HG03354 (cell line): ENCODE measurements around the gene C1QL2.

Experiments
- ATAC-seq: cut with Tn5 transposase; IDR thresholded peaks from one replicate; pipeline ENCODE4 v1.9.1; 2021; ENCODE audit warnings: mild to moderate bottlenecking; ENCODE audit not compliant: unreplicated experiment, poor library complexity, severe bottlenecking

C1QL2 gene

GRCh38 chr2:119158563-119159347 lies at the start of gene C1QL2:
Gene C1QL2 (minus strand): TSS chr2:119158751. CDS start chr2:119158269, 482 bp downstream.
- no peak for ATAC-seq

- ATAC-seq: no peak
Measured at GRCh38 chr2:119207447-119207846, 48.9 kb upstream of the C1QL2 start.

GRCh38 chr2:119206201-119206600 lies 47.6 kb upstream of the C1QL2 start:
- no peak for ATAC-seq

GRCh38 chr2:119205001-119205706 lies 46.6 kb upstream of the C1QL2 start:
- ATAC-seq: no peak

- ATAC-seq: no peak
Measured at GRCh38 chr2:119204525-119204924, 46.0 kb upstream of the C1QL2 start.

GRCh38 chr2:119202610-119203310 lies 44.2 kb upstream of the C1QL2 start:
- ATAC-seq: no peak

GRCh38 chr2:119201815-119202214 lies 43.3 kb upstream of the C1QL2 start:
- ATAC-seq: no peak

- ATAC-seq: no peak
Measured at GRCh38 chr2:119198240-119198840, 39.8 kb upstream of the C1QL2 start.

- ATAC-seq: no peak
Measured at GRCh38 chr2:119197529-119198239, 39.1 kb upstream of the C1QL2 start.

GRCh38 chr2:119197126-119197405 lies 38.5 kb upstream of the C1QL2 start:
- no peak for ATAC-seq

GRCh38 chr2:119196301-119197125 lies 38.0 kb upstream of the C1QL2 start:
- no peak for ATAC-seq

GRCh38 chr2:119195887-119196286 lies 37.3 kb upstream of the C1QL2 start:
- no peak for ATAC-seq

GRCh38 chr2:119195001-119195400 lies 36.5 kb upstream of the C1QL2 start:
- ATAC-seq: no peak

- no peak for ATAC-seq
Measured at GRCh38 chr2:119192893-119193292, 34.3 kb upstream of the C1QL2 start.

GRCh38 chr2:119190321-119191111 lies 32.0 kb upstream of the C1QL2 start:
- ATAC-seq: no peak

GRCh38 chr2:119184512-119184911 lies 26.0 kb upstream of the C1QL2 start:
- no peak for ATAC-seq

- ATAC-seq: no peak
Measured at GRCh38 chr2:119181791-119182445, 23.4 kb upstream of the C1QL2 start.

- no peak for ATAC-seq
Measured at GRCh38 chr2:119181391-119181790, 22.8 kb upstream of the C1QL2 start.
